H1 (cell line): Measurements from ENCODE around the gene DNAJC7.

Experiments used
- ASH2L ChIP-seq: fragments of 200-600, 300-600 bp; sonication (generic); IDR thresholded peaks from one replicate; pipeline ENCODE4 v1.7.1; 2017; ENCODE audit warnings: low read length
- ATF2 ChIP-seq: IDR thresholded peaks from 2 replicates; pipeline ENCODE4 v1.6.1; 2012; ENCODE audit warnings: low read length, inconsistent platforms
- CHD1 ChIP-seq: IDR thresholded peaks from 2 replicates; pipeline ENCODE4 v1.6.1; 2012; ENCODE audit warnings: low read depth, low read length, improper control_type of control experiment
- CTCF ChIP-seq, 3 experiments: IDR thresholded peaks; 1 replicate in 2 of 3; 2 replicates in 1 of 3; pipeline versions ENCODE4 v1.5.1 to v1.6.1; 2011; ENCODE audit warnings: low read length in 3 of 3, mild to moderate bottlenecking in 3 of 3, inconsistent platforms in 2 of 3, low read depth in 1 of 3, moderate library complexity in 1 of 3; ENCODE audit not compliant: insufficient read depth in 1 of 3; ENCODE audit errors: control extremely low read depth in 1 of 3
- EP300 ChIP-seq, 2 experiments: IDR thresholded peaks; 1 replicate in 1 of 2; 2 replicates in 1 of 2; pipeline ENCODE4 v1.6.1; 2011 to 2012; ENCODE audit warnings: low read depth in 2 of 2, low read length in 2 of 2, mild to moderate bottlenecking in 2 of 2, borderline replicate concordance in 1 of 2, inconsistent platforms in 1 of 2, moderate library complexity in 1 of 2
- EZH2 ChIP-seq: fragments of 200-600 bp; sonication (generic); IDR thresholded peaks from 2 replicates; pipeline ENCODE4 v1.7.1; 2012; ENCODE audit warnings: low read depth, mild to moderate bottlenecking, moderate library complexity, low read length, inconsistent platforms; ENCODE audit not compliant: severe bottlenecking
- POLR2A ChIP-seq, 2 experiments: IDR thresholded peaks; 1 replicate in 1 of 2; 2 replicates in 1 of 2; pipeline ENCODE4 v1.6.1; 2011; ENCODE audit warnings: low read depth in 2 of 2, low read length in 2 of 2, mild to moderate bottlenecking in 2 of 2; ENCODE audit errors: control extremely low read depth in 1 of 2
- POLR2AphosphoS5 ChIP-seq: IDR thresholded peaks from 2 replicates; pipeline ENCODE4 v1.6.1; 2011; ENCODE audit warnings: low read depth, low read length
- SIRT6 ChIP-seq: IDR thresholded peaks from one replicate; pipeline ENCODE4 v1.7.1; 2012; ENCODE audit warnings: low read length, inconsistent platforms
- SIX5 ChIP-seq: IDR thresholded peaks from 2 replicates; pipeline ENCODE4 v1.6.1; 2011; ENCODE audit warnings: mild to moderate bottlenecking, low read depth, low read length
- TAF1 ChIP-seq: IDR thresholded peaks from 2 replicates; pipeline ENCODE4 v1.6.1; 2011; ENCODE audit warnings: mild to moderate bottlenecking, low read depth, low read length
- ZNF274 ChIP-seq: IDR thresholded peaks from 2 replicates; pipeline ENCODE4 v1.7.0; 2012; ENCODE audit warnings: low read length, borderline replicate concordance; ENCODE audit errors: extremely low read depth

GRCh38 chr17:41971721-41972523 lies 45.3 kb downstream of the DNAJC7 start:
- TF ChIP-seq ATF2 = no peak
- TF ChIP-seq POLR2A (IDR thresholded peaks at IDR 0.05; ENCODE audit: control extremely low read depth in 1 of 2, low read depth in 2 of 2, low read length in 2 of 2) = no peak; a peak in 1 of 3 replicates
- no peak for TF ChIP-seq CTCF (IDR thresholded peaks at IDR 0.05; ENCODE audit: control extremely low read depth in 1 of 3, insufficient read depth in 1 of 3, low read depth in 1 of 3, low read length in 3 of 3)
- TF ChIP-seq EP300 (IDR thresholded peaks at IDR 0.05; ENCODE audit: borderline replicate concordance in 1 of 2, low read depth in 2 of 2, low read length in 2 of 2) = no peak
- TF ChIP-seq SIX5 = no peak
- no peak for TF ChIP-seq ZNF274
- TF ChIP-seq SIRT6 = no peak
- no peak for TF ChIP-seq ASH2L
- no peak; the same call in 1 of the 2 replicates for TF ChIP-seq POLR2AphosphoS5
- TF ChIP-seq TAF1 = no peak
- TF ChIP-seq CHD1 = no peak
- TF ChIP-seq EZH2 = no peak
